ENCODE measurements around the gene COG7. TPM values are rescaled to one million over a fixed set of nuclear protein-coding genes. Genes with fewer than 3 reads are reported as not detected.
"Not testable (repeated sequence)": the region's sequence is repeated elsewhere in the genome, so short reads cannot be mapped to it uniquely, and the experiment has no call there.

The COG7 gene
- total RNA-seq, 1 experiment from 2014 or later = 38.3 TPM

- H3K36me3 ChIP-seq (ENCODE audit: low read depth) = peaks cover 27% of the 10 kb centered on the region; the same call in 1 of the 2 replicates
- no peak overlapping the region for H3K27ac ChIP-seq
- CTCF ChIA-PET = no interaction called here
- H3K9me2 ChIP-seq (ENCODE audit: insufficient read depth) = no peaks in the 10 kb centered on the region
- no peaks in the 10 kb centered on the region for H3K79me2 ChIP-seq (ENCODE audit: low read depth)
- no peaks in the 10 kb centered on the region for H3K27me3 ChIP-seq (ENCODE audit: insufficient read depth, low read depth)
- H2AFZ ChIP-seq = no peak overlapping the region
- H4K20me1 ChIP-seq (ENCODE audit: insufficient read depth) = no peaks in the 10 kb centered on the region
- no peaks in the 10 kb centered on the region for H3K9me3 ChIP-seq (ENCODE audit: insufficient read depth, low read depth)
- no peaks in the 10 kb centered on the region for H3K4me1 ChIP-seq (replicated peaks; ENCODE audit: insufficient read depth)
- no peak overlapping the region for H3K4me3 ChIP-seq
- POLR2A ChIA-PET (ENCODE audit: unreplicated experiment) = no interaction called here
- TF ChIP-seq EZH2 (IDR thresholded peaks at IDR 0.05; ENCODE audit: low read depth) (no peak), CTCF (conservative IDR thresholded peaks at IDR 0.05) (no peak)
- DNase-seq = no peak
- no peak overlapping the region for H3K4me2 ChIP-seq
- H3F3A ChIP-seq (ENCODE audit: insufficient read depth, low read depth) = no peaks in the 10 kb centered on the region
- intact Hi-C loops (cut with micrococcal nuclease; ENCODE audit: unreplicated experiment) = no loop called here
- BruUV-seq (replicated peaks) = no TSS peak
These were observed 31.7 kb upstream of the COG7 start for GRCh38 chr16:23484510-23485256.

GRCh38 chr16:23483492-23483891, 30.5 kb upstream of the COG7 start:
- intact Hi-C loops (cut with micrococcal nuclease; ENCODE audit: unreplicated experiment); H3K9me2 ChIP-seq (ENCODE audit: insufficient read depth); POLR2A ChIA-PET (ENCODE audit: unreplicated experiment); H2AFZ ChIP-seq; H3K27me3 ChIP-seq (ENCODE audit: insufficient read depth, low read depth); H3K4me2 ChIP-seq; H3K4me1 ChIP-seq (replicated peaks; ENCODE audit: insufficient read depth); H4K20me1 ChIP-seq (ENCODE audit: insufficient read depth); H3F3A ChIP-seq (ENCODE audit: insufficient read depth, low read depth); H3K4me3 ChIP-seq; DNase-seq; BruUV-seq (replicated peaks); CTCF ChIA-PET; H3K27ac ChIP-seq; H3K9me3 ChIP-seq (ENCODE audit: insufficient read depth, low read depth); H3K79me2 ChIP-seq (ENCODE audit: low read depth): not testable (repeated sequence)
- H3K36me3 ChIP-seq (ENCODE audit: low read depth) = peaks cover 24% of the 10 kb centered on the region; the same call in 1 of the 2 replicates

- Histone ChIP-seq H3K4me2 (no peak overlapping the region), H3K36me3 (ENCODE audit: low read depth) (peaks cover 20% of the 10 kb centered on the region; the same call in 1 of the 2 replicates), H3K4me3 (no peak overlapping the region), H3K4me1 (replicated peaks; ENCODE audit: insufficient read depth) (no peaks in the 10 kb centered on the region), H4K20me1 (ENCODE audit: insufficient read depth) (no peaks in the 10 kb centered on the region), H3K9me3 (ENCODE audit: insufficient read depth, low read depth) (no peaks in the 10 kb centered on the region), H3K9me2 (ENCODE audit: insufficient read depth) (no peaks in the 10 kb centered on the region), H3K79me2 (ENCODE audit: low read depth) (no peaks in the 10 kb centered on the region), H3F3A (ENCODE audit: insufficient read depth, low read depth) (no peaks in the 10 kb centered on the region), H3K27ac (no peak overlapping the region), H3K27me3 (ENCODE audit: insufficient read depth, low read depth) (no peaks in the 10 kb centered on the region), H2AFZ (no peak overlapping the region)
- intact Hi-C loops (cut with micrococcal nuclease; ENCODE audit: unreplicated experiment) = no loop called here
- no peak for DNase-seq
- POLR2A ChIA-PET (ENCODE audit: unreplicated experiment) = no interaction called here
- BruUV-seq (replicated peaks) = no TSS peak
- CTCF ChIA-PET = no interaction called here
- TF ChIP-seq EZH2 (IDR thresholded peaks at IDR 0.05; ENCODE audit: low read depth) (no peak), CTCF (conservative IDR thresholded peaks at IDR 0.05) (no peak)
These were observed 29.8 kb upstream of the COG7 start for GRCh38 chr16:23482778-23483177.

- H3K4me3 ChIP-seq = no peak overlapping the region
- ChIA-PET POLR2A (ENCODE audit: unreplicated experiment) (interaction anchor here (0.6 to 0.7 kb wide), 2 partner anchors 12 to 24 kb away, joined by 3 to 5 read pairs; no protein-coding TSS in a partner anchor), CTCF (no interaction called here)
- no peaks in the 10 kb centered on the region for H4K20me1 ChIP-seq (ENCODE audit: insufficient read depth)
- no peaks in the 10 kb centered on the region for H3K4me1 ChIP-seq (replicated peaks; ENCODE audit: insufficient read depth)
- no peak overlapping the region for H2AFZ ChIP-seq
- no peaks in the 10 kb centered on the region for H3K9me2 ChIP-seq (ENCODE audit: insufficient read depth)
- H3K9me3 ChIP-seq (ENCODE audit: insufficient read depth, low read depth) = no peaks in the 10 kb centered on the region
- no peak overlapping the region for H3K27ac ChIP-seq
- intact Hi-C loops (cut with micrococcal nuclease; ENCODE audit: unreplicated experiment) = no loop called here
- no peak for DNase-seq
- no TSS peak for BruUV-seq (replicated peaks)
- H3K79me2 ChIP-seq (ENCODE audit: low read depth) = no peaks in the 10 kb centered on the region
- no peaks in the 10 kb centered on the region for H3F3A ChIP-seq (ENCODE audit: insufficient read depth, low read depth)
- no peak overlapping the region for H3K4me2 ChIP-seq
- no peak for TF ChIP-seq CTCF (conservative IDR thresholded peaks at IDR 0.05)
- no peak for TF ChIP-seq EZH2 (IDR thresholded peaks at IDR 0.05; ENCODE audit: low read depth)
- H3K36me3 ChIP-seq (ENCODE audit: low read depth) = peaks cover 24% of the 10 kb centered on the region; the same call in 1 of the 2 replicates
- H3K27me3 ChIP-seq (ENCODE audit: insufficient read depth, low read depth) = no peaks in the 10 kb centered on the region
These were observed 27.3 kb upstream of the COG7 start for GRCh38 chr16:23480257-23480656.
